GM08714 (cell line): Measurements from ENCODE around the gene TCF12.

Experiments
- H3K4me3 ChIP-seq: fragments of 200-500 bp; sonication (Bioruptor generic); 2 replicates; pipeline ENCODE4 v1.5.1; 2014; ENCODE audit warnings: mild to moderate bottlenecking, low read length, inconsistent platforms
- ZNF274 ChIP-seq: IDR thresholded peaks from 2 replicates; pipeline ENCODE4 v1.6.1; 2012; ENCODE audit warnings: mild to moderate bottlenecking, low read depth, low read length

TCF12 gene

DNA sequence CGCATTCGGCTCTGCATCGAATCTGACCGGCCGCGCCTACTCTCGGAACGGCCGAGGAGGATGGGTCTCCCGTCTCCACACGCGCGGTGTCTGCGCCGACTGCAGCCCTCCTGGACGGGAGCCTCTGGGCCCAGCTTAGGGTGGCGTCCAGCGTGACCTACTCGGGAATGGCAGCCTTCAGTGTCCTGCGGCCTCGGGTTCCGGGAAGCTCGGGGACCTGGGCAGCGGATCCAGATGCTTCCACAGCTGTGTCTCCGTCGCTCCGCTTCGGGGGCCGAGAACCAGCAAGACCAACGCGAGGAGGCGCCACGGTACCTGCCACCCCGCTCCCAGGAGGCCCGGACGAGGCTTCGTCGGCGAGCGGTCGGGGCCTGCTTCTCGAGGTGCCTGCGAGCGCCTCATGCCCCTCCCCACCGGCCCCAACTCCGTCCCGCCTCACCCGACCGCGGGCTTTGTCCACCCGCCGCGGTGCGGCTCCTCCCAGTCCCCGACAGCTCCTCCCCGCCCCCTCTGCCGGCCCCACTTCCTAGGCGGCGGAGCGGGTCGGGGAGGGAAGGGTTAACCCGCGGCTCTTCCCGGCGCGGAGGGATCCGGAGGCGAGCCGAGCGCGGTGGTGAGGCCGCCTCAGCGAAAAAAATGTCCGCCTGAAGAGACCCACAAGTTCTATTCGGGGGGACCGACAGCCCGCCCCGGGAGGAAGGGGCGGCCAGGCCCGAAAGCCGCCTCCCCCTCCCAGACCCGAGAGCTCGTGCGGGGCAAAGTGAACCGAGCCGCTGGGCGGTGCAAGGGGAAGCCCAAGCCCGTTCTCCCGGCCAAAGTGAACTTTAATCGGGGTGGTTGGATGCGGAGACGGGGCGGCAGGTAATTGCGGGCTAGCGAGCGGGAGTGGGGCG, at the start of gene TCF12:
TCF12 (plus strand) TSS at position 599 of the 893 bp plus-strand sequence. CDS start 1,270 bp downstream, outside the sequence.
- H3K4me3 ChIP-seq = peak within 1 kb of the TSS; percentile 98
- TF ChIP-seq ZNF274 = no peak

DNA sequence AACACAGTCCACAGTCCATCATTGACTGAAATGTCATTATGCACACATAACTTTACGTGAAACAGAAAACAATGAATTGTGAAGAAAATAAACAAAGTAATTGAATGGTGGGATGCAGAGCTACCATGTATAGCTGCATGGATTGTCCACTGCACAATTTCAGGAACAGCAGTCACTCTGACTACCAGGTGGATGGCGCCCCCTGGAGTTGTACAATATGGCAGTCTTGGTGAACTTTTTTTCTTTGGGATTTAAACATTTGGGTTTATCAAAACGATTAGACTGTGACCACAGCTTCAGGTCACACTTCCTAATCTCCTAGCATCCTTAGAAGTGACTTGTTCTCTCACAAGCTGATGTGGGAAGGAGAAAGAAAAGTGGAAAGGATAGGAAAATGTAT, 48.9 kb upstream of the TCF12 start:
- TF ChIP-seq ZNF274 = no peak
- no peak overlapping the region for H3K4me3 ChIP-seq

DNA sequence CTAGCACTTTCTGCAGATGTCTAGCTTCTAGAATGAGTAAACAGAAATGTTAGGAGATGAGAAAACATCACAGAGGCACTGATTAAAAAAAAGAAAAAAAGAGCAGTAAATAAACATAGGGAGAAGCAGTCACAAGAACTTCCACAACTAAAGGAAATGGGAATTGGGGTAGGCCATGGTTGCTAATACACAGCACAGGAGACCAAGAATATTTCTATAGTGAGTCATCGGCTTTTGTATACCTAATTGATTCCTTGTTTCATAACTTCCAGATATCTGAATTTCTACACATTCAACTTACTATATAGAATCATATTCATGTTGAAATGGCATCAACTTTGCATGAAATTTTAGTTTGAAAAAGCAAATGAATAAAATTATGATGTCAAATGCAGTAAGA, 47.3 kb upstream of the TCF12 start:
- no peak for TF ChIP-seq ZNF274
- no peak overlapping the region for H3K4me3 ChIP-seq

DNA sequence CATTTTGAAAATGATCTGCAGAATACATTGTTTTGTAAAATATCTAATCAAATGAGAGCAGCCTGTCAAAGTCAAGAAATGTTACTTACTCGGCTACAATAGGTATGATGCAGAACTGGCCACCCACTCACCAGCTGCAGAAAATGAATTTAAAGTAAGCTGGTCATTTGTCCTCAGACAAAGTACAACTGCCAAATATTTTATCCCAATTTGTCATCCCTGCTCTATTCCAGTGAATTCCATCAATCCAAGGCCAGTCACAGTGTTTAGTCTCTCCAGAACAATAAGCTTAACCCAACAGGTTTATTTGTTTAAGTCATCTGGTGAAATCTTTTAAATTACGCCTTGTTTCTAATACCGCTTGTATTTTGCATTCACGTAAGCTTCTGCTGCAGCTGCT, 46.6 kb upstream of the TCF12 start:
- no peak for TF ChIP-seq ZNF274
- H3K4me3 ChIP-seq = no peak overlapping the region

DNA sequence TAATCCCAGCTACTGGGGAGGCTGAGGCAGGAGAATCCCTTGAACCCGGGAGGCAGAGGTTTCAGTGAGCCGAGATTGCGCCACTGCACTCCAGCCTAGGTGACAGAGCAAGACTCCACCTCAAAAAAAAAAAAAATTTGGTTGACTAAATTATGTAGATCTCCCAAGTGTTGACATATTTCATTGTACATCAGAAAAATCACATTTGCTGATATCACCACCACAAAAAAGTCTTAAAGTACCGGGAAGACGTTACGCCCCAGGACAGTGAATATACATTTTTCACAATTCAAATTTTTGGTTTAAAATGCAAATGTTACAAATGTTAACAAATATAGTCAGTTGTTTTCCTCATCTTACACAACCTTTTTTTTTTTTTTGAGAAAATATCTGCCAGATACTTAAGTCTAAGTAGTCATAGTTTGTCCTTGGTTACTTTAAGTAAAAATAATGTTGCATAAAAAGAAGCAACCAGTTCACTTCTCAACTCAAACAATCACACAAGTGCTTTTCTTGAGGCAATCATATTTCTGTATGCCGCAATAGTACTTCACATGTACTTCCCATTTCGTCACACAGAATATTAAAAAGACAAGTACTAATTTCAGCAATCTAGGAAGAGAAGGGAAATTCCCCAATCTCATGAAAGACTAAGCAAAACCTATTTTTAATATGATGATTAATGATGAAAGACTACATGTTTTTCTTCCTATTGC, 41.0 kb upstream of the TCF12 start:
- no peak for TF ChIP-seq ZNF274
- no peak overlapping the region for H3K4me3 ChIP-seq

DNA sequence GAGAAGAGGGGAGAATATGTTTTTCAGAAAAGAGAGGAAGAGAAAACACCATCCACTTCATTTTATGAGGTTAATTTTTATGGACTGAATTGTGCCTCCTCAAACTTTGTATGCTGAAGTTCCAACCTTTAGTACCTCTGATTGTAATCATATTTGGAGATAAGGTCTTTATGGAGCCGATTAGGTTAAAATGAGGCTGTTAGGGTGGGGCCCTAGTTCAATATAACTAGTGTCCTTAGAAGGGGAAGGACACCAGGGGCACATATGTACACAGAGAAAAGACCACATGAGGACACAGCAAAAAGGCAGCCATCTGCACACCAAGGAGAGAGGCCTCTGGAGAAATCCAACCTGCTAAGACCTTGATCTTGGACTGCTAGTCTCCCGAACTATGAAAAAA, 38.9 kb upstream of the TCF12 start:
- no peak overlapping the region for H3K4me3 ChIP-seq
- TF ChIP-seq ZNF274 = no peak

DNA sequence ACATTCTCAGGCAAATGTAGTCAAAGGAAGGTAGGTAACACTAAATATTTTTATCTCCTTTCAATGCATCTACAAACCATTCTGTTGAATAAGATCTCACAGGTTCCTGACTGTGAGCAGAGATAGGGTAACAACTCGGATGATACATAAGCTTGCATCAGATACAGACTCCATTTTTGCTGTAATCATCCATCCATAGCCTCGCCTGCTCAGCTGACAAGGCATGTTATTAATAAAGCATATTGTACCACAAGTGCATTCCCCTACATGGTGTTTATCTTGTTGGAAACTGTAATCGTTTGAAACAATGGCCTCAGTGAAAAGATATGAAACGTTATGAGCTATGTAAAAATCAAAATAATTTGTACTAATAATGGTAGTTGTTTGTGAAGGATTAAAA, 35.4 kb upstream of the TCF12 start:
- no peak for TF ChIP-seq ZNF274
- no peak overlapping the region for H3K4me3 ChIP-seq

DNA sequence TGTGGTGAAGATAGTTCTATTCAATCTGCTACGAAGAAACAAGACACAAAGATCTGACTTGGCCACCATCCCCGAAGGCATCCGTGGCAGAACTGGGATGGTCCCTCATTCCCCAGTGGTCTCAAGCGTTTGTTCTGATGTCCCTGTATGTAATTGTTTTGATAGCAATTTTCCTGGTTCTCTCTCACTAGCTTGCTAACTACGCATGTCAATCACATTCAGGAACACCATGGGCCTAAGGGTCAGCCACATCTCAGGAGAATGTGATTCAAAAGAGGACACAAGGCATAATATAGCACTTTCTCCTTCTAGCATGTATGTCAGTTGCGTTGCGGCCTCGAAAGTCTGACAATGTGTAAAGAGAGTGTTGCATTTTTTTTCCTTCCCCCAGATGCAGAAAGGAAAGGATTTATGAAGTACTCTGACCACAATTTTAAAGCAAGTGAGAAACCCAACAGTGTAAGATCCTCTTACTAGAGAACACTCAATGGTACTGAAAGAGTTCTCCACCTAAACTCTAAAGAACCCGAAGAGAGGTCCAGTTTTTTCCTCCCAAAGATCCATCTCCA, 32.0 kb upstream of the TCF12 start:
- peak overlapping the region; percentile 57; the same call in 1 of the 2 replicates for H3K4me3 ChIP-seq
- no peak for TF ChIP-seq ZNF274

DNA sequence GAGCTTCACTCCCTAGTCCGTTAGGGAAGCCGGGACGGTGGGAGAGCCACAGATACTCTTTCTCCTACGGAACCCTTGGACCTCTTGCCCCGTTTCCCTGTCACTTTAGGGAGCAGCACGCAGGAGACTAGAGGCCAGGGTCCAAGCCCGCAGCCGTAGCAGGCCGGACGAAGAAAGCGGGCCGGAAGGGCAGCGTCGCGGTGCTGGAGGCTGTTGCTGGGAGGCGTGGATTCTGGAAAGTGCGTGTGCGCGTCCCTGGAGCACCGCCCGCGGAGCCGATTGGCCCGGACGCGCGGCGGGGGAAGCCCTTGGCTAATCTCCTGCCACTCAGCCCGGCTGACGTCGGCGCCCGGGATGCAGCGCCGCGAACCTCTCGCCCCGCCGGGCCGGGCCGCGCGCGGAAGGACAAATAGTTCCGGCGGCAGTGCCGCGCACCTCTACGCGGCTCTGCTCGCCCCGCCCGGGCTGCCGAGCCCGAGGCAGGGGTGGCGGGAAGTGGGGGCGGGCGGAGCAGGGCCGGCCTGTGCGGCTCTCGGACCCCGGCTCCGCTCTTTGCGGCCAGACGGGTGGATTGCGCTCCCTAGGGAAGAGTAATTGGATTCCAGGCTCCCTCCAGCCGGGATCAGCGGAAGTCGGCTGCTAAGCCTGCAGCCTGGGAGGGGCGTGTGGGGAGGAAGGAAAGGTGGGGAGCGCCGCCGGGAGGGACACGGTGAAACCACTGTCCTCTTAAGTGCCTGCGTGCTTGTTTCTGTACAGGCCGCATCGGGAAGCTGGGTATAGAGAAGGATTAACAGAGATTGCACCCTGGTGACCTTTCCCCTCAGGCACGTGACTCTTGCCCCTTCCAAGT, 31.3 kb upstream of the TCF12 start:
- no peak for TF ChIP-seq ZNF274
- H3K4me3 ChIP-seq = peak overlapping the region; percentile 57; the same call in 1 of the 2 replicates

DNA sequence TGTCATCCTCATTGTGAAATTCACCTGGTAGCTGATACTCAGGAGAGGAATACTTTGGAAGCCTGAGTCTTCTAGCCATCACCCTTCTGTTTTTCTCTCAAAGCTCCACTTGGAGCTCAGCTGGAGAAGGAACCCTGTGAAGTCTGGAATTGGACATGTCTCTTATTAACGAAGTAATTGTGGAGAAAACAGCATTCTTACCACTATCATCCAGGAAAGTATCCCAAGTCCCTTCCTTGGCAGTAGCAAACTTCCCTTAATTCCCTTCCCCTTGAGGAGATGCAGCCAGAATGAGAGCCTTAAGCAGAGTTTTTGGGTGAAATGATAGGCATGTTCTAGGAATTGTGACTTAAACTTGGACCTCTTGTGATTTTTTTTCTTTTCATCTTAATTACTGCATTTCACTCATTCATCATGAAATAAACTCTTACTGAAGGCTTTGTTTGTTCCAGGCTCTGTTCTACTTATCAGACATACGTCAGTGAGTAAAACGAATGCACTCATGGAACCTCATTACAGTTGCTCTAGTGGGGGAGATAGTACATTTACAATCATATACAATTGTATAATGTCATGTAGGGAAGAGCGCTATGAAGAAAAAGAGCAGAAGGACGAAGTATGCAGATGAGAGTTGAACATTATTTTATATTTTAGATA, 30.5 kb upstream of the TCF12 start:
- peak overlapping the region; percentile 57 for H3K4me3 ChIP-seq
- no peak for TF ChIP-seq ZNF274

DNA sequence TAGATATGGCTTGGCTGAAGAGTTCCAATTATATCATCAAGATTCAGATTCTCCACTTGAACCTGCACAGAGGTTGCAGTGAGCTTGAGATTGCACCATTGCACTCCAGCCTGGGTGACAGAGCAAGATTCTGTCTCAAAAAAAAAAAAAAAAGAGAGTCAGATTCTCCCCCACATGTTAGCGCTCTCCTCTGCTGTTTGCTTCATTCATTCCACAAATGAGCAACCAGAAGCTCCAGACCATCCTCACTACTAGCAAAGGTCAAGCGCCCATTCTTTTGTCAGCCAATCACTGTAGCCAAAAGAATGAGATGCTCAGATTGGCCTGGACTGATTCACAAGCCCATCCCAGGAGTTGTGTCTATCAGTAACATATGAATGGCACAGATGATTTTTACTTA, 28.4 kb upstream of the TCF12 start:
- TF ChIP-seq ZNF274 = no peak
- no peak overlapping the region for H3K4me3 ChIP-seq

DNA sequence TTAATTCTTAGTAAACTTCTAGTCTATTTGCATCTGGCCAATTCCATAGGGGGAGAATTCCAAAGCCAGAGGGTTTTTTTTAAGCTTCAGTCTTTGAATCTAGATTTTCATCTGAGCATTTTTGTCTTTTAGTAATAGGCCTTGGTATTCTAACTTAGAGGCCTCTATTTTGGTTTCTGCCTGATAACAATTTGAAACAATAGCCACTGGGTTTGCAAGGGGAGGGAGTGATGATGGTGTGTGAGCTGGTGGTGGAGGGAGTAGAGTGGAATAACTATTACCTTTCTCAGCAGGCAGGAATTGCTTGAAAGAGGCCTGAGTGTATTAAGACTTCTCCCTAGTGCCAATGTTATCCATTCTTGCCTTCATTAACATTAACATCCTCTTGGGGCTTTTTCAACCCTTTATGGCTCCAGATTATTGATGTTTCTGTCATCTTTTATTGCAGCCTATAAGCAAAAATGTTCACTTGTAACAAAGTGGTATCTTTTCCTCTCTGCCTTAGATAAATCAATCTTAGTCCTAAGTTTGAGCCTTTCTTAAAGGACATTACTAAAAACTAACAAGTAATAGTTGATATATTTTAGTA, 26.5 kb upstream of the TCF12 start:
- TF ChIP-seq ZNF274 = no peak
- no peak overlapping the region for H3K4me3 ChIP-seq

DNA sequence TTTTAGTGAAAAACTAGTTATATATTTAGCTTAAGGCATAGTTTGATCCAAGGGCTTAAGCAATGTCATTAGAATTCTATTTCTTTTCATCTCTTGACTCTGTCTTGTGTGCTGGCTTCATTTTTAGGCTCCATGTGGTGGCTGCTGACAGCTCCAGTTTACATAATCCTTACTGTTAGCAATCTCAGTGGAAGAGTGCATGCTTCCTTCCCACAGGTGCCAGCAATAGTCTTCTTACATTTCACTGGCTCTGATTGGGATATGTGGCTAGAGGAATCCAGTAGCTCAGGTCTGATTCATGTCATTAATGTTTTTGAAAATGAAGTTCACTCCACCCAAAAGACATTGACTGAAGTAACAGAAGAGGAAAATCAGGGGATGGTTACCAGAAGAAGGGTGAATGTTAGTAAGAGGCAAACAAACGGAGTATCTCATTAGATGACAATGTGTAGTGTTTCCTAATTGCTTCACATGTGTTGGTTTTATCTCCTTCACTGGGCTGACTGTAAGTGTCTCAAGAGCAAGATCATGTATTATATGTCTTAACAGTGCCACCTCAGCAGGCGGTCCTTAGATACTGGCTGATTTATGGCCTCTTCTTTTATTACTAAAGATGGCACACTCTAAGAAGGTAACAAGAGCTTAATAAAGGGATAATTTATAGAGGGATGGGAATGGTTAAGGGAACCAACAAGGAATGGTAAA, 25.6 kb upstream of the TCF12 start:
- no peak overlapping the region for H3K4me3 ChIP-seq
- no peak for TF ChIP-seq ZNF274

DNA sequence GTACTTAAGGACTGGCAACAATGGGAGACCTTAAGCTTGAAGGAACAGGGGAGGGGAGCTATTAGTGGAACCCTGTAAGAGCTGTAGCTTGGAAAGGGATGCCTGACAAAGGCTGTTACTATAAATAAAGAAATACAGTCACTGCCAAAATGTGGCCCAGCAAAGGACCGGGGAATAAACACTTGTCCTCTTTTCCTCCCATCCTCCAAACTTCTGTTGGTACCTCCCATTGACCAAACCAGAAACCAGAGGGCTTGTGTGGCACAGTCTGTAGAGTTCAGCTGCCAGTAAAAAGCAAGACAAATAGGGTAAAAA, 25.1 kb upstream of the TCF12 start:
- TF ChIP-seq ZNF274 = no peak
- H3K4me3 ChIP-seq = no peak overlapping the region
